Measurements from ENCODE around the gene GPN2.

Gene GPN2

GRCh38 chr1:26889551-26890466, at the start of gene GPN2:
Gene GPN2 (minus strand): TSS chr1:26890283. CDS start chr1:26890096, 187 bp downstream.
- DNase-seq (ENCODE audit: low read depth), result peak; percentile 67

GRCh38 chr1:26938659-26939025, 48.6 kb upstream of the GPN2 start:
- DNase-seq (ENCODE audit: low read depth), result no peak

GRCh38 chr1:26938004-26938658, 48.0 kb upstream of the GPN2 start:
- no peak for DNase-seq (ENCODE audit: low read depth)

DNA sequence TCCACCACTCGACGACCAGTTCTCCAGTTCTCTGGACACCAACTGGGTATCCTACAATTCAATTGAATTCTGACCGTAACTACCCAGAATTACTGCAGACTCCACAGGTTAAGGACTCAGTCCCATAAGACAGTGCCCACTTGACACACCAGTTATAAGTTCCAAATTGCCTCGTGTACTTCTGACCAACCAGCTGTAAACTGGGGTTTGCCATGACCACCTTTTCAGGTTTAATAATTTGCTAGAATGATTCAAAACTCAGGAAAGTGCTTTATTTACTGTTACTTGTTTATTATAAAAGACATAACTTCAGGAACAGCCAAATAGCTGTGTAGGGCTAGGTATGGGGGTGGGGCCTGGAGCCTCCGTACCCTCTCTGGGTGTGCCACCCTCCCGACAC, 46.7 kb upstream of the GPN2 start:
- no peak for DNase-seq (ENCODE audit: low read depth)

DNA sequence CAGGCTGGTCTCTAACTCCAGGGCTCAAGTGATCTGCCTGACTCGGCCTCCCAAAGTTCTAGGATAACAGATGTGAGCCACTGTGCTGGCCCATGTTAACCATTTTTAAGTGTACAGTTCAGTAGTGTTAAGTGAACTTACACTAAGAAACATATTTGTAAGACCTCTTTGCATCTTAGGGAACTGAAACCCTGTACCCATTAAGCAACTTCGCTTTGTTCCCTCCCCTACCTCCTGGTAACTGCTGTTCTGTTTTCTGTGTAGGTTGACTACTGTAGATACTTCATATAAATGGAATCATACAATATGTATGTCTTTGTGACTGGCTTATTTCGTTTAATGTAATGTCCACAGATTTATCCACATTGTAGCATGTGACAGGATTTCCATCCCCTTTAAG, 42.4 kb upstream of the GPN2 start:
- DNase-seq (ENCODE audit: low read depth), result no peak

DNA sequence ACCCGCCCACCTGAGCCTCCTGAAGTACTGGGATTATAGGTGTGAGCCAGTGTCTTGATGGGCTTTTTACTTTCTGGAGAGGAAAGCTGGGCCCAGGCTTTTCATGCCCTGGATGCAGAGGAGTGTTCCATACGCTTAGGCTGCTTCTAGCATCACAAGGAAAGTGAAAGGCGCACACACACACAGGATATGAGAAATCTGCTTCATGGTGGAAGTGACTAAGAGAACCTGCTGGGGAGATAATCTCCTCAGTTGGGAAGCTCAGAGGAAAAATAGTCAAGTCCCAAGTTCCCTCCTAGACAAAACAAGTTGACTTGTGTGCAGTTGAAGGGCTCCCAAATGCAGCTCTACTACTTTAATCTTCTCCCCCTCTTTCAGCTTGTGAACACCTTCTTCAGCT, 33.6 kb upstream of the GPN2 start:
- DNase-seq (ENCODE audit: low read depth), result no peak

GRCh38 chr1:26922901-26923300, 32.8 kb upstream of the GPN2 start:
- DNase-seq (ENCODE audit: low read depth), result no peak

- DNase-seq (ENCODE audit: low read depth), result no peak
Measured at GRCh38 chr1:26922431-26922729, 32.3 kb upstream of the GPN2 start.

DNA sequence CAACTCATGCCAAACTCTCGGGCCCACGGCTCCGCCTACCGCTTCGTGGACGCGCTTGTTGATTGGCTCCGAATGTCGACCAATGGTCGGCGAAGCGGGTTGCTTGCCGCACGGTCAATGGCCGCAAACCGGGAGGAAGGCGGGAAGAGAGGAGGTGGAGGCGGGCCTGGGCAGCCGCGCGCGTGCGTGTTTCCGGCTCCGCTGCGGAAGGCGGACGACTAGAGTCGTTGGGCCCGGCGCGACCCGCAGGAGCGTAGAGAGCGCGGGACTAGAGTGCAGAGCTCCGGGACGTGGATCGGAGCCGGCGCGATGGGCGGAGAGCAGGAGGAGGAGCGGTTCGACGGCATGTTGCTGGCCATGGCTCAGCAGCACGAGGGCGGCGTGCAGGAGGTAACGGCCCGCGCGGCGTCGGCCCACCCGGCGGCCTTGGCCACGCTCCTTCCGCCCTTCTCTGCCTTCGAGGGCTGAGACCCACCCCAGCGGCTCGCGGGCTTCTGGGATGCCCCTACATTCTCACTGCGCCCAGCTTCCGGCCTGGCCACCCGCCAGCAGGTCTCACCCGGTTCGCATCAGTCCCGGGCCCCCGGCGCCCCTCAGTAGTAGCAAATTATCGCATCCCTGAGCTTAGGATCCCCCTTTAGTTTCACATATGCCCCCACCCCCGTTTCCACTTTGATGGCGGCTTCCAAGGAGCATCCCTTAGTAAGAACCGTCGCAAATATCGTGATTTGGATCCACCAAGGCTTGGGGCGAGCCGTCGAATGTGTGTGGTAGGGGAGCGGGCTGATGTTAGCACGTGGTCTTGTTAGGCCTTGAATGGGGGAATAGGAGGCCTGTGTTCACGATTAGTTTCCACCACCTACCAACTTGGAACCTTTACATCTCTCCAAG, 31.7 kb upstream of the GPN2 start, which contains the start of gene NUDC:
Gene NUDC, plus strand, starts transcription at position 204 of the 891 bp plus-strand sequence. Its CDS starts 106 bp downstream, at position 310.
- peak; percentile 93 for DNase-seq (ENCODE audit: low read depth)

GRCh38 chr1:26921126-26921539, 31.1 kb upstream of the GPN2 start:
- no peak for DNase-seq (ENCODE audit: low read depth)

- no peak for DNase-seq (ENCODE audit: low read depth)
Measured at GRCh38 chr1:26915204-26915842, 25.2 kb upstream of the GPN2 start.

GRCh38 chr1:26913754-26914619, 23.9 kb upstream of the GPN2 start, which contains the start of gene NR0B2:
Gene NR0B2 (minus strand): TSS chr1:26913975. CDS start chr1:26913940, 35 bp downstream.
- DNase-seq (ENCODE audit: low read depth), result no peak

GRCh38 chr1:26913389-26913753, 23.3 kb upstream of the GPN2 start:
- no peak for DNase-seq (ENCODE audit: low read depth)

DNA sequence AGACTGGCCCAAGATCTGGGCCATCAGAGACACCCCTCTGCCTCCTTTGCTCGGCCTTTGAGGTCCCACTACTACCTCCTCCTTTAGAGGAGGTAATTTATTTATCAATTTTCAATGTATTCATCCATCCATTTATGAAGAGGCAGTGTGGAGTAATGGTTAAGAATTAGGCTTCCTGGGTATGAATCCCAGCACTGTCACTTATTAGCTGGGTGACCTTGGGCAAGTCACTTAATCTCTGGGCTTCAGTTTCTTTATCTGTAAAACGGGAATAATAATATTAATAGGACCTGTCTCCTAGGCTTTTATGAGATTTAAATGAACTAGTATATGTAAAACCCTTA, 22.0 kb upstream of the GPN2 start:
- no peak for DNase-seq (ENCODE audit: low read depth)

DNA sequence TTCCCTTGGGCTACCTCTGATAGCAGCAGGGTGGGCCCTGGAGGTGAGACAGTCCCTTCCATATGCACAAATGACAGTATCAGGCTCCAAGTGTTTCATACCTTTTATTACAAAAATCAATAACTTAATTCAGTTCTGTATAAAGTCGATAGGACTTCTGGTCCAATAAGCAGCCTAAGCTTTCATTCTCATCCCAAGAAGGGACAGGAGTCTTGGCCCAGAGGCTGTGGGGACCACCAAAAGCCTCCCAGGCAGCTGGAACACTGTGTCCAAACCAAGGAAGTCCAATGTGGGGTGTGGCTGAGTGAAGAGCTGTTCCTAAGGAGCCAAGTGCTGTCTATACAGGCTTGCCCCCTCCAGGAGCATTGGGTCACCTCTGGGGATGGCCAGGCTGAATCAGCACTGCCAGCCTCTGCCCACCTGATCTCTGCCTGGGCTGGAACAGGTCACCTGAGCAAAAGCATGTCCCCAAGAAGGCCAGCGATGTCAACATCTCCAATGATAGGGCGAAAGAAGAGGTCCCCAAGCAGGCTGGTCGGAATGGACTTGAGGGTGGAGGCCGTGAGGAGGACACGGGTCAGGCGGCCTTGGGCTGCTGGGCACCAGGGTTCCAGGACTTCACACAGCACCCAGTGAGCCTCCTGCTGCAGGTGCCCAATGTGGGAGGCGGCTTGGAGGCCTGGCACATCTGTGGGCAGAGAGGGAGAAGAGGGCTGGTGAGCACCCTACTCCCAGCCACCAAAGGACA, 21.5 kb upstream of the GPN2 start:
- DNase-seq (ENCODE audit: low read depth), result no peak

GRCh38 chr1:26910343-26911160, 20.5 kb upstream of the GPN2 start:
- DNase-seq (ENCODE audit: low read depth), result no peak

DNA sequence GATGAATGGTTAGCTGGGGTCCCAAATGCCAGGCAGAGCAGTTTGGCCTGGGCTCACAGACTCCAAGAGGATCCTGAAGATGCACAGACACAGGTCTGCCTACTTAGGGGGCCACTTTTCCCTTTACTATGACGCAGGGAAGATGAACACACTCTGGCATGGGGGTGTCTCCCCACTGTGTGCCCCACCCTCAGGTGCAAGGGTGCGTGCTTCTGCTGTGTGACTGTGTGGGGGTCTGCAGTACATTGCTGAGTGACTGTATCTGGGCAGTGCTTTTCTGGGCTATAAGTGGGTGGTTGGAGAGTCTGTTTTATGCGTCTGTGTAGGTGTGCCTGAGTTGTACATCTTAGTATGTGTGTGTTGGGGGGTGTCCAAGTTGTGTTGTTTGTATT, 19.9 kb upstream of the GPN2 start:
- no peak for DNase-seq (ENCODE audit: low read depth)

GRCh38 chr1:26907071-26907917, 17.2 kb upstream of the GPN2 start:
- no peak for DNase-seq (ENCODE audit: low read depth)

Measured in stimulated activated CD8-positive, alpha-beta memory T cell treated with anti-CD3 and anti-CD28 coated beads, Interleukin-4, amount 100 ng/mL, for 24 hours (primary cell).